Measurements from ENCODE around the gene RHEX.

Gene RHEX

DNA sequence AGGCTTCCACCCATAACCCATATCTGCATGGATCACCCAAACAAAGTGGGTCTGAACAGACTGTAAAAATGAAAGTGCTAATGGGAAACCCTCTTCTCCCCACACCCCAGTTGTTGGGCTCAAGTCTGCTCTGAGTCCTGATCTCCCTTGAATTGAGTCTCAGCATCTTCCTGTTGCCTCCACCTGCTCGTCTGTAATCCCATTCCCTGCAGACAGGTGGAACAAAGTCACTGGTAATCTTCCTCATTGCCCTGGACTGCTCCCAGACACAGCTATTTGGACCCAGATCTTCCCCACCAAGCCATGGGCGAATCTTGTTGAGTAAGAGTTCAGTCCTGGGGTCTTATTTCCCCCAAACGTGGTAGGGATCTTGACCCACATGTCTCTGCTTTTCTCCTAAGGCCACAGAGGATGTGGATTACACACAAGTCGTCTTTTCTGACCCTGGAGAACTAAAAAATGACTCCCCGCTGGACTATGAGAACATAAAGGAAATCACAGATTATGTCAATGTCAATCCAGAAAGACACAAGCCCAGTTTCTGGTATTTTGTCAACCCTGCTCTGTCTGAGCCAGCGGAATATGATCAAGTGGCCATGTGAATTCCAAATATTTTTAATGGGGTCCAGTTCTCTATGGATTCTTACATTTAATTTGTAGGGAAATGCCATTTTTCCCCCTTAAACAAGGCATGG is 48.5 kb downstream of the RHEX start:
- Mint-ChIP-seq H3K9me3 (no peaks in the 10 kb centered on the region), H3K4me3 (no peak overlapping the region), H3K36me3 (peaks cover 32 to 38% of the 10 kb centered on the region in 2 donors), H3K27ac (peak overlapping the region; percentile 85), H3K4me1 (peaks cover 35 to 62% of the 10 kb centered on the region in 2 donors), H3K27me3 (no peaks in the 10 kb centered on the region)
- DNase-seq (no peak), ATAC-seq (replicated peaks) (no peak)

DNA sequence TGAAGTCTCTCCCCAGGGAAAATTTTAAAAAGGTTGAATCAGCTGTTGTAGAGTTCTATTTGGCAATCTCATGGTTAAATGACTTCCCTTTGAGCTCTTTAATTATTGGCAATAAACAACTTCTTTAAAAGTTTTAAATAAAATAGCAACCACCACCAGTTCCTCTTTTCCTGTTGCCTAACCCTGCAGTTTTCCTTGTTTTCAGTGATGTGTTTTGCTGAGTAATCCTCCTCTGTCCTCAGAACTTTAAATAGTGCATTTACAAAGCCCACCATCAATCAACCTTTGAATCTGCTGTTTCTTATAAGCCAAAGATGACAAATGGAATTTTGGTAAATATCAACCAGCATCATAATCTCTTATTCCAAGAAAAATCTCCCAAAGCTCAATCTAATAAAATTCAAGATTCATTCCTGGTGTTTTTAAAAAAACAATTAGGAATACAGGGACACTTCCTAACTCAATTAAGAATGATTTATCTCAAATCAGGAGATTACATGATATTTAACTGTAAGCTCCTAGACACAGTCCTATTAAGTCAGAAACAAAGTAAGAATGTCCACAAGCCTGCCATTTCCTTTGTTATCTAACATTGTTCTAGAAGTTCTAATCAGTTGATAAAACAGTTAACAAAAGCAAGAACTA is 49.4 kb downstream of the RHEX start:
- Mint-ChIP-seq H3K27ac (no peak overlapping the region), H3K27me3 (no peaks in the 10 kb centered on the region), H3K4me3 (no peak overlapping the region), H3K9me3 (no peaks in the 10 kb centered on the region), H3K4me1 (peaks cover 38 to 66% of the 10 kb centered on the region in 2 donors), H3K36me3 (peaks cover 28 to 38% of the 10 kb centered on the region in 2 donors)
- DNase-seq = no peak
- ATAC-seq (replicated peaks) = no peak

GRCh38 chr1:206103979-206104378 is 51.0 kb downstream of the RHEX start:
- no peaks in the 10 kb centered on the region for H3K9me3 Mint-ChIP-seq
- no peak overlapping the region for H3K4me3 Mint-ChIP-seq
- H3K27me3 Mint-ChIP-seq = no peaks in the 10 kb centered on the region
- H3K27ac Mint-ChIP-seq = no peak overlapping the region
- DNase-seq (no peak), ATAC-seq (replicated peaks) (no peak)
- H3K36me3 Mint-ChIP-seq = peaks cover 19 to 26% of the 10 kb centered on the region in 2 donors
- H3K4me1 Mint-ChIP-seq = peaks cover 33 to 62% of the 10 kb centered on the region in 2 donors

GRCh38 chr1:206105464-206105995 is 52.6 kb downstream of the RHEX start:
- no peaks in the 10 kb centered on the region for H3K27me3 Mint-ChIP-seq
- ATAC-seq (replicated peaks) = no peak
- DNase-seq = no peak
- H3K36me3 Mint-ChIP-seq = peaks cover 13 to 16% of the 10 kb centered on the region in 2 donors
- H3K4me1 Mint-ChIP-seq = peaks cover 28 to 50% of the 10 kb centered on the region in 2 donors
- H3K9me3 Mint-ChIP-seq = no peaks in the 10 kb centered on the region
- H3K4me3 Mint-ChIP-seq = no peak overlapping the region
- no peak overlapping the region for H3K27ac Mint-ChIP-seq

DNA sequence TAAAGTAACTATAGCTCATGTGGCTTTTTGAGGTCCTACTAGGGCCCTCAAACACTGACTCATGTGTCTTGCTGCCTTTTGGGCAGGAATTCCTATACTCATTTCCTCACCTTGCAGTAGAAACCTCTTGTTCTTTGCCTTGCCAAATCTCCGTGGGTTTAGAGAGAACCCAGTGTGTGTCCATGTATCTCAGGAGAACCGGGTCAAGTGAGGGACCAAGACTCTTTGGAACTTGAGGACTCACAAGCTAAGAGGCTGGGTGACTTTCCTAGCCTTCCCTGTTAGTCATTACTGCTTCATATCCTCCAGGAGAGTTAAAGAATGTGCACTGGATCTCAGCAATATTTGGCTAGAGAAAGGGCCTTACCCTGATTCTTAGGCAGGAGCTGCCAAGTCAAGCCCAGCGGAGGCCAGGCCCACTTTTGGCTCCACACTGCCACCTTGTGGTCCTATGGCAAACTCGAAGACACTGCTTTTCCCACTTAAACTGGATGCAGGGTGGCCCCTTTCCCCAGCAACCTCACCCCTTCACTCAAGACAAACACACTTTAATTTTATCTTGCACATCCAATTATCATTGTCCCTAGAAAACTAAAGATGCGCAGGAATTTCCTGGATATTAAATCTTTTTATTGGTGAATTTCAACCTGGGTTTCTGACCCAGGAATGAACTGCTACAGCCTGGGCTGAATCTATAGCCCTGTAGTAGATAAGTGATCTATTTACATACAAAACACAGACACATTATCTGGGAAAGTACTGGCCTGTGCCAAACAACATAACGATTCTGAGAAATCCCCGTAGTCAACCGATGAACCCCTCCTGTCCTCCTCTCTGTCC is 53.6 kb downstream of the RHEX start:
- ATAC-seq (replicated peaks) (peak; percentile 92), DNase-seq (peak; percentile 71)
- Mint-ChIP-seq H3K4me3 (no peak overlapping the region), H3K4me1 (peaks cover 21 to 40% of the 10 kb centered on the region in 2 donors), H3K36me3 (peaks cover 7 to 8% of the 10 kb centered on the region in 2 donors), H3K9me3 (no peaks in the 10 kb centered on the region), H3K27me3 (no peaks in the 10 kb centered on the region), H3K27ac (no peak overlapping the region)

- Mint-ChIP-seq H3K27me3 (no peaks in the 10 kb centered on the region), H3K4me3 (no peak overlapping the region), H3K36me3 (peaks cover 3 to 4% of the 10 kb centered on the region in 2 donors), H3K9me3 (no peaks in the 10 kb centered on the region), H3K4me1 (peaks cover 18 to 34% of the 10 kb centered on the region in 2 donors), H3K27ac (no peak overlapping the region)
- peak in 1 of 2 donors; percentile 9 for ATAC-seq (replicated peaks)
- DNase-seq = no peak
Measured at GRCh38 chr1:206107168-206107544, 54.2 kb downstream of the RHEX start.

- H3K4me1 Mint-ChIP-seq = peaks cover 12 to 27% of the 10 kb centered on the region in 2 donors
- DNase-seq = no peak
Measured at GRCh38 chr1:206108635-206109034, 55.7 kb downstream of the RHEX start.

GRCh38 chr1:206109718-206110117 is 56.7 kb downstream of the RHEX start:
- Mint-ChIP-seq H3K27ac (peak overlapping the region; percentile 39), H3K4me1 (peaks cover 12 to 25% of the 10 kb centered on the region in 2 donors), H3K9me3 (no peaks in the 10 kb centered on the region), H3K27me3 (peaks cover 0 to 4% of the 10 kb centered on the region in 2 donors), H3K36me3 (no peaks in the 10 kb centered on the region), H3K4me3 (no peak overlapping the region)
- DNase-seq = no peak
- no peak for ATAC-seq (replicated peaks)

More at GRCh38 chr1:206108635-206109034, 55.7 kb downstream of the RHEX start:
- H3K9me3 Mint-ChIP-seq = no peaks in the 10 kb centered on the region
- H3K27me3 Mint-ChIP-seq = no peaks in the 10 kb centered on the region
- H3K27ac Mint-ChIP-seq = no peak overlapping the region
- no peaks in the 10 kb centered on the region for H3K36me3 Mint-ChIP-seq
- H3K4me3 Mint-ChIP-seq = no peak overlapping the region
- no peak for ATAC-seq (replicated peaks)

DNA sequence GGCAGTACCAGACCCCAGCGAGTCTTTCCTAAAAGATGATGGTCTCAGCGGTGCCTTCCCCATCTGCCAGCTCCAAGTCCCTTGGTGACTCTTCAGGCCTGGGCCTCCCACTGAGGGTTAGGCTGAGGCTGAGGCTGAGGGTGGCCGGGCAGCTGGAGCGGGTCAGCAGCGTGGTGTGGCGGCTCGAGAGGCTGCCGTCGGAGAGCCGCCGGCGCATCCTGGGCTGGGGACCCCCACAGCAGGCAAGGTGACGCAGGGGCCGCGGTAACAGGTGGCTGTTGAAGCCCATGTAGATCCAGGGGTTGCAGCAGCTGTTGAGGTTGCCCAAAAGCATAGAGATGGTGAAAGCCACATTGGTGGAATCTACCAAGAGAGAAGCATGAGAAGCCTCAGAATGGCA is 57.2 kb downstream of the RHEX start:
- H3K27ac Mint-ChIP-seq = no peak overlapping the region
- H3K9me3 Mint-ChIP-seq = no peaks in the 10 kb centered on the region
- no peak for ATAC-seq (replicated peaks)
- H3K4me3 Mint-ChIP-seq = no peak overlapping the region
- H3K27me3 Mint-ChIP-seq = peaks cover 0 to 6% of the 10 kb centered on the region in 2 donors
- no peak for DNase-seq
- H3K36me3 Mint-ChIP-seq = no peaks in the 10 kb centered on the region
- peaks cover 11 to 25% of the 10 kb centered on the region in 2 donors for H3K4me1 Mint-ChIP-seq

DNA sequence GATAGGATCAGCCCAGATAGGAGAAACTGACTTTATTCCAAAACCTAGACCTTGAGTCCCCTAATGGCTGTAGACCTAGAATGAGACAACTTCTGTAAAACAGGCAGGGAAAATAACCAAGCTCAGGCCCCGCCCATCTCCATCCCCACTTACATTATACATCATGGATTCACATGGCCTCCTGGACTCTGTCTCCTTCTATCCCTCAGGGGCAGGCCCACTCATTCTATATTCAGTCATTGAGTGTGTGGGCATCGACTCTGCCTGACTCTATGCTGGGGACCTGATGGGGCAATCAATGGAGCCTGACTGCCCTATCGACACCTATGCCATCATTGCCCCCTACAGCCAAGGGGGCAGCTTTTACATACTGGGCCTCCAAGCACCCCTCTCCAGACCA is 57.8 kb downstream of the RHEX start:
- H3K27me3 Mint-ChIP-seq = peaks cover 0 to 6% of the 10 kb centered on the region in 2 donors
- H3K36me3 Mint-ChIP-seq = no peaks in the 10 kb centered on the region
- H3K9me3 Mint-ChIP-seq = no peaks in the 10 kb centered on the region
- no peak overlapping the region for H3K27ac Mint-ChIP-seq
- no peak for DNase-seq
- no peak for ATAC-seq (replicated peaks)
- H3K4me1 Mint-ChIP-seq = peaks cover 14 to 25% of the 10 kb centered on the region in 2 donors
- H3K4me3 Mint-ChIP-seq = no peak overlapping the region

DNA sequence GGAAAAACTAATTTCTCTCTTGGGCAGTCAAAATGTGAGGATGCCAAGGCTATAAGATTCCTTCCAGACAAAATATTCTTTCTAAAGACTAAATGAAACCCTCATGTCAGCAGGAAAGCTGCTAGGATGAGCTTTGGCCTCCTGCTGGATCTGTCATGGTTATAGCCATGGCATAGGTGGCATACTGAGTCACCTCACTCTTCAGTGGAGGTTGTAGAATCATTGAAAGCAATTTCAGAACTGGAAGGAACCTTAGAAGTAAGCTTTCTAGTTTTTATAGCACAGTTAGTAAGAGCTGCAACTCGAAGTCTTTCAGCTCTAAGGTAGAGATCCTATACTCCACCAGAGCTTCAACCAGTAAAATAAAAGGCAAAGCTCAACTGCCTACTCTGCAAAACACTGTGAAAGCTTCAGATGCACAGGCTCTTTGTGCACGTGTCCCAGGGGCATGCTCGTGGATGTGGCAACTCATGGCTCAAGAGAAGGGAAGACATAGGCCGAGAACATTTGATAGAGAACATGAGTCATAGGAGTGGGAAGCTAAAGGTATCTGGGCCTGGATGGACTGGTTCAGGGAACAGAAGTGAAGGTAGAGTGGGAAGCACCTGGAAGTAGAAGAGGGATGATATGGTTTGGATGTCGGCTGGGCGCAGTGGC is 58.4 kb downstream of the RHEX start:
- DNase-seq (no peak), ATAC-seq (replicated peaks) (no peak)
- Mint-ChIP-seq H3K36me3 (no peaks in the 10 kb centered on the region), H3K4me1 (peaks cover 15 to 27% of the 10 kb centered on the region in 2 donors), H3K4me3 (no peak overlapping the region), H3K27me3 (peaks cover 0 to 11% of the 10 kb centered on the region in 2 donors), H3K27ac (no peak overlapping the region), H3K9me3 (no peaks in the 10 kb centered on the region)

DNA sequence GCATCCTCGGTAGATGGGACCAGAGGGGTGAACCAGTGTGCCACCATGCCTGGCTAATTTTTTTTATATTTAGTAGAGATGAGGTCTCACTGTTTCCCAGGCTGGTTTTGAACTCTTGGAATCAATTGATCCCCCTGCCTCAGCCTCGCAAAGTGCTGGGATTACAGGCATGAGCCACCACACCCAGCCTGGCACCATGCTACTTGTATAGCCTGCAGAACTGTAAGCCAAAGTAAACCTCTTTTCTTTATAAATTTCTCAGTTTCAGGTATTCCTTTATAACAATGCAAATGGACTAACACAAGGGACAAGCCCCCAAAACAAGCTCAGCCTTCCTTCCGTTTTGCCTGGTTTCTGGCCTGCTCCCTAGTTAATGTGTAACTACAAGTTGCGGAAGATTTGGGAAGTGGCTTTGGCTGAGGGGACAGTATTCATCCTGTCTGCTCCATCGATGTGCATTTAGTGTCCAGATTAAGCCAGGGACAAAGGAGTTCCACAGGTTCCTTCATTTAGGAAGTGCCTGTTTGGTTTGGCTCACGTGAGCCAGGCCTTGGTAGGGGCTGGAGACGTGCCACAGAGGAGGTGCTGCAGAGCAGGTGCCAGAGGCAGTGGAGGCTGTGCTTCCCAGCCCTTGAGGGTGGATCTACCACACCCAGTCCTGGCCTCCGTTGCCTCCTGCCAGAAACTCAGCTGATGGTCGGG is 59.8 kb downstream of the RHEX start:
- ATAC-seq (replicated peaks) = no peak
- peaks cover 20 to 29% of the 10 kb centered on the region in 2 donors for H3K4me1 Mint-ChIP-seq
- no peak overlapping the region for H3K27ac Mint-ChIP-seq
- H3K4me3 Mint-ChIP-seq = no peak overlapping the region
- H3K9me3 Mint-ChIP-seq = no peaks in the 10 kb centered on the region
- peaks cover 9 to 23% of the 10 kb centered on the region in 2 donors for H3K27me3 Mint-ChIP-seq
- H3K36me3 Mint-ChIP-seq = peaks cover 0 to 1% of the 10 kb centered on the region in 2 donors
- DNase-seq = no peak

Data from stimulated activated naive B cell treated with anti-CD40 and anti-IgM and Interleukin-4, amounts not matched to agents 10 μg/mL and 1 μg/mL and 100 μg/mL, for 72 hours (primary cell).